ENCODE data around the gene VTI1A.

DNA sequence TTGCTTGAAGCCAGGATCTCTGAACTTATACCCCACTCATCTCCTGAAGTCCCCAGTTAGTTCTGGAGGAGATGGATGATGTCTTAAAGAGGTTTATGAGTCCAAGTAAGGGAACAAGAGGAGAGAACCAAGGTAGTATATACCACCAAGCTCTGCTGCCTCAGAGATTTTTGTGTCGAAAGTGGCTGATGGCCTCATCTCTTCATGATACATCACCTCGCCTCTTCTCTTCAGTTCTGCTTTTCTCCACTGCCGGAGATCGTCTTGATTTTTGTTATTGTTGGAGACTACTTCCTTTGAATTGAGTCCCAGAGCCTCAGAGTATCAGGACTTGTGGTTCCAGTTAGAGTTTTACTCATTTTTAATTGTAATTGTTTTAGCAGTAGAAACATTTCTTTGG, 1.9 kb downstream of the VTI1A start:
- TF ChIP-seq, protein P1, sequence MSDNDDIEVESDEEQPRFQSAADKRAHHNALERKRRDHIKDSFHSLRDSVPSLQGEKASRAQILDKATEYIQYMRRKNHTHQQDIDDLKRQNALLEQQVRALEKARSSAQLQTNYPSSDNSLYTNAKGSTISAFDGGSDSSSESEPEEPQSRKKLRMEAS (IDR thresholded peaks at IDR 0.05), result no peak
- TF ChIP-seq SIX5 (IDR thresholded peaks at IDR 0.05; ENCODE audit: low read depth, low read length), result no peak
